GM23248 (cell line): ENCODE results near the gene TMEM150A.

ENCODE experiments used
- EZH2 ChIP-seq: fragments of 200-600 bp; sonication (generic); IDR thresholded peaks from 2 replicates; pipeline ENCODE4 v1.6.1; 2018; ENCODE audit warnings: antibody characterized with exemption, mild to moderate bottlenecking; ENCODE audit not compliant: insufficient read depth, poor library complexity, severe bottlenecking
- EZH2phosphoT487 ChIP-seq: fragments of 200-600 bp; sonication (generic); IDR thresholded peaks from 2 replicates; pipeline ENCODE4 v1.6.1; 2018; ENCODE audit warnings: antibody characterized with exemption, moderate library complexity, mild to moderate bottlenecking, low read depth; ENCODE audit not compliant: insufficient read depth

- TF ChIP-seq EZH2 (no peak), EZH2phosphoT487 (no peak)
These were observed 25.5 kb downstream of the TMEM150A start for GRCh38 chr2:85577063-85577385.
